RCC 7860 (cell line): ENCODE results near the gene TRABD2A.
"Not testable (repeated sequence)": the region's sequence is repeated elsewhere in the genome, so short reads cannot be mapped to it uniquely, and the experiment has no call there.

ENCODE experiments used
- DNase-seq: peaks from one replicate; pipeline ENCODE4 v3.0.0-alpha.2; 2015; ENCODE audit warnings: low spot score
- FAIRE-seq: peaks from 2 replicates; lab custom pipeline; 2012; peaks lifted over from hg19 to GRCh38; lab: Jason Lieb, UNC

Gene TRABD2A

DNA sequence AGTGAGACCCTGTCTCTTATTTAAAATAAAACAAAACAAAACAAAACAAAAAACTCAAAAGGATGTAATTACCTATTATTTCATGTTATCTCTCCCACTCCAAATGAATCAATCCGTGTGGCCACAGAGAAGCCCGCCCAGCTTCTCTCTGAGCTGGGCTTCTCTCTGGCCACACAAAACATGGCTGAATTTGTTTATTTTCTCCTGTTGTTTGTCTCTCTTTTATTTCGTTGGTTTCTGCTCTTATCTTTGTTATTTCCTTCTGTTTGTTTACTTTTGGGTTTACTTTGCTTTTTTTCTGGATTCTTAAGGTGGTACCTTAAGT is 1.5 kb upstream of the TRABD2A start:
- no peak for FAIRE-seq
- DNase-seq, result no peak

DNA sequence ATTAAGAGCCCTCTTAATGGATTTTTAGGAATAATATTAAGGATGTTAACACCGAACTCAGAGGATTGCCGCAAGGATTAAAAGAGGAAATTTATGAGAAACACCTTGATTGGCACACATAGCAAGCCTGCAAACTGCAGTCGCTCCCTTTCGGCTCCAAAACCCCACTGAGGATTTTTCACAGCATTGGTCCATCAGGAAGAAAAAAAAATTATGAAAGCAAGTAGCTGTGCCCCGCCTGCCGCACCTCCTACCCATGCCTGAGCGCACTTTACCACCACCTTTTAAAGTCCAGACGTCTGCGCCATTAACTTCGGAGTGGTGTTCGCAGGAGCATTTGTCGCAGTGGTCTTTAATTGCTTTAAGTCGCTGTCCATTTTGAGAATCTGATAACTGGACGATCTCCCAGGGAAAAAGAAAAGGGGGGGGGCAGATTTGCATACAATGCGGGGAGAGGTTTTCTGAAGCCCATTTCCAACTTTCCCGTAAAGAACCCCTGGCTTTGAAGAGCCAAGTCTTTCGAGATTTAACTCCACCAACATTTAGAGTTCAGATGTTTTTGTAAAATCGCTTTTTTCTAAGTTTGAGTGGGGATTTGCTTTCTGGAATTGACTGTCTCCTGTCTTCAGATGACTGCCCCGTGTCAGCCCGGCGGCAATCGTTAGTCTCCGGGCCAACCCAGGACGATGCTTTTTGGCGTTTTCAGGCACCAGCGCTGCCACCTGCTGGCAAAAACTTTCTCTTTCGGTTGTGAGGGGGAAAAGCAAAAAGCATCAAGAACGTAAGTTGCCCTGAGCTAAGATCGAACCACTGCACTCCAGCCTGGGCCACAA is 913 bp upstream of the TRABD2A start:
- FAIRE-seq (peak; percentile 51), DNase-seq (peak; percentile 52)

DNA sequence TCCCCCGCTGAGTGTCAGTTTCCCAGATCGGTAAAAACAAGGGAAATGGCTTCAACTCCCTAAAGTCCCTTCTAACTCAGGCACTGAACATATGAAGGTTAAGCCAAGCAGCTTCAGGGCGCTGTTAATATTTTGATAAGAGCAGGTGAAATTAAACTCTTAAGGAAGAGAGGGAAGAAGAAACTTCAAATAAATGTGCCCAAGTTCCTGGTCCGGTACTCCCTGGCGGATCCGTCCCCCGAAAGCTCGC is 564 bp downstream of the TRABD2A start:
- DNase-seq, result no peak
- no peak for FAIRE-seq

DNA sequence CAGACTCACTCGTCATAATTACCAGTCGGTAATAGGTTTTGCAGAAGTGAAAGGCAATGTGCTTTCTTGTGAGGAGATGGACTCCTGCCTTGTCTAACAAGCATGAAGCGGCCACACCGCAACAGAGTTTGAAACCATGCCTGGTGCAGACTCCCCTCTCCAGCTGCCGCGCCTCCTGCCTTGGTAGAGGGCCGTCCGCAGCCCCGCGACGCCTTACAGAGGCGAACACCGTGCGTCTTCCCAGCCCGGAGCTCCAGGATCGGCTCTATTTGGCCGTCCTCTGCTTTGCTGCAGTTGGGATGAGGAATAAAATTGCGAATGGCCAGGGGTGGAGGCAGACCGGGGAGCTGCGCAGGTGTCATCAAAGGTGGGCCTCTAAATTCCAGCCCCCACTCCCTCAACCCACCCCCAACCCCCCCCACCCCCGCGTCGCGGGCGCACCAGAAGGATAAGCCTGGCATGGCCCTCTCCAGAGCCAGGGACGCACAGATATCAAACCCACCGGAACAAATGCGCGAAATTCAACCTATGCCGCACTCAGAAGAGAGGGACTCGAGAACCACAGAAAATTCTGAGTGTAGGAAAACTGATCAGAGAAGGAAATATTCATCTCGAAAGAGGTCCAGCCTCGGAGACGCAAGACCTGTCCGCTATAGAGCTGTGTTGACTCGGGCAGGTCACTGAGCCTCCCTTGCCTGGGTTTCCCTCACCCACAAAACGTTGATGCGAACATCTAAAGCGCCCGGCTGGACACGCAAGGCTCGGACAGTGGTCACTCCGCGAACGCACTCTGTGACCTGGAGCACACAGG is 1.1 kb downstream of the TRABD2A start:
- no peak for DNase-seq
- no peak for FAIRE-seq

DNA sequence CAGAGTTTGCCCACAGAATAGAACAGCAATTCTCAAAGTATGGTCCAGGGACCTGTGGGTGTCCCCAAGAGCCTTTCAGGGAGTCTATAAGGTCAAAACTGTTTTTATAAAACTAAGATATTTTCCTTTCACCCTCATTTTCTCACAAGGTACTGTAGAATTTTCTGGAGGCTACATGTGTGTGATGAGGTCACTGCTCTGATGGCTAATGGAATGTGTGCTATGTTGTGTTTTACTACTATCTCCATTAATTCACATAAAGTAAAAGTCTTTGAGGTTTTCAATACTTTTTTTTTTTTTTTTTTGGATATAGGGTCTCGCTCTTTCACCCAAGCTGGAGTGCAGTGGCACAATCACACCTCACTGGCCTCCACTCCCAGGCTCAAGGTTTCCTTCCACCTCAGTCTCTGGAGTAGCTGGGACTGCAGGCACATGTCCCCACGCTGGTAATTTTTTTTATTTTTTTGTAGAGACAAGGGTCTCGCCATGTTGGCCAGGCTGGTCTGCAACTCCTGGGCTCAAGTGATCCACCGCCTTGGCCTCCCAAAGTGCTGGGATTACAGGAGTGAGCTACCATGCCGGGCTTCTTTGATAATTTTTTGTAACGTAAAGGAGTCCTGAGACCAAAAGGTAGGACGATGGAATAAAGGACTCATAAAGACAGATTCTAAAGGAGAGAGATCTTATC is 1.8 kb downstream of the TRABD2A start:
- FAIRE-seq (no peak), DNase-seq (no peak)

DNA sequence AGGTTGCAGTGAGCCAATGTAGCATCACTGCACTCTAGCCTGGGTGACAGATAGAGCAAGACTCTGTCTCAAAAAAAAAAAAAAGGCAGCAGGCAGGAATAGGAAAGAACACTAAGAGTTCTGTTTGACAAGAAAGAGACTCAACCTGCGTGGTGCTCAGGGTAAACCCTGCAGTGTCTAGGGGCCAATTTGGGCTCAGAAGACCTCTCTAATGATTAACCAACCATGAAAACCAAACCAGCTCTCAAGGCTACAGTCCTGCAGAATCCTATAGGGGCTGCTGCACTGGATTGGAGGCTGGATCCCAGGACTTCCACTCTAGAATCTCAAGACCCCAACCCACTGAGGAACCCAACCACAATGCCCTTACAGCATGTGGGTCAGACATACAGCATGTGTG is 2.4 kb downstream of the TRABD2A start:
- DNase-seq (no peak), FAIRE-seq (no peak)

DNA sequence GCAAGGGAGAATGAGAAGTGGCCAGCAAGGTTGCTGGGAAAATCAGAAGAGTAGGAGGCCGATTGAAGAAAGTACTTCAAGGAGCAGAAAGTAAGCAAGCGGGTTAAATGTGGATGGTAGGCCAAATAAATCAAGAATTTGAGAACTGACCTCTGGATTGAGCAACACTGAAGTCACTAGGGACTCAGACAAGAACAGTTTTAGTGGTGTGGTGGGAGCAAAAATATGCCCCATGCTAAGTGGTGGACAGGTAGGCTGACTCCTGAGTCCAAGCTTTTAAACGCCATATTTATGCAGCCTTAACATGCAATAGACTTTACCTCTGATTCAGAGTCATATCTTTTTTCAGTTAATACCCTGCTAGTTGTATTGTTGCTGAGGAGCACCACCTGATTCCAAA is 4.5 kb downstream of the TRABD2A start:
- FAIRE-seq (no peak), DNase-seq (no peak)

DNA sequence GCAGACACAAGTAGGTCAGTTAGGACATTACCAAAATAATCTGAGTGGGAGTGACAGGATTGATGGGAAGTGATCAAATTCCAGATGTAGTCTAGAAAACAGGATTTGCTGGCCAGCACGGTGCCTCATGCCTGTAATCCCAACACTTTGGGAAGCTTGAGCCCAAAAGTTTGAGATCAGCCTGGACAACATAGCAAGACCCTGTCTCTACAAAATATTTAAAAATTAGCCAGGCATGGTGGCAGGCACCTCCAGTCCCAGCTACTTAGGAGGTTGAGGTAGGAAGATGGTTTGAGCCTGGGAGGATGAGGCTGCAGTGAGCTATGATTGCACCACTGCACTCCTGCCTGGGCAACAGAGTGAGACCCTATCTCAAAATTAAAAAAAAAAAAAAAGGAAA is 5.3 kb downstream of the TRABD2A start:
- not testable (repeated sequence) for DNase-seq, FAIRE-seq

DNA sequence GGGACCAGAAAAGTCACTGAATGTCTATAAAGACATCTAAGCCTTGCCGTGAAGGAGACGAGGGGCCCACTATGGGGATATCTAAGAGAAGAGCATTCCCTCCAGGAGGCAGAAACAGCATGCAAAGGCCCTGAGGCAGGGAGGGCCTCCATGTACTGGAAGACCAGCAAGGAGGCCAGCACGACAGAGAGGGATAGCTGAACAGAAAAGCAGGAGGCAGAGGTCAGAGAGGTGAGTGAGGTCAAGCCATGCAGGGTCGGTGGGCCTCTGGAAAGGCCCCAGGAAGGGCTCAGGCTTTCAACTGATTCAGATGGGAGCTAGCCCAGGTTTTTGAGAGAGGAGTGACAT is 5.7 kb downstream of the TRABD2A start:
- FAIRE-seq (no peak), DNase-seq (no peak)

DNA sequence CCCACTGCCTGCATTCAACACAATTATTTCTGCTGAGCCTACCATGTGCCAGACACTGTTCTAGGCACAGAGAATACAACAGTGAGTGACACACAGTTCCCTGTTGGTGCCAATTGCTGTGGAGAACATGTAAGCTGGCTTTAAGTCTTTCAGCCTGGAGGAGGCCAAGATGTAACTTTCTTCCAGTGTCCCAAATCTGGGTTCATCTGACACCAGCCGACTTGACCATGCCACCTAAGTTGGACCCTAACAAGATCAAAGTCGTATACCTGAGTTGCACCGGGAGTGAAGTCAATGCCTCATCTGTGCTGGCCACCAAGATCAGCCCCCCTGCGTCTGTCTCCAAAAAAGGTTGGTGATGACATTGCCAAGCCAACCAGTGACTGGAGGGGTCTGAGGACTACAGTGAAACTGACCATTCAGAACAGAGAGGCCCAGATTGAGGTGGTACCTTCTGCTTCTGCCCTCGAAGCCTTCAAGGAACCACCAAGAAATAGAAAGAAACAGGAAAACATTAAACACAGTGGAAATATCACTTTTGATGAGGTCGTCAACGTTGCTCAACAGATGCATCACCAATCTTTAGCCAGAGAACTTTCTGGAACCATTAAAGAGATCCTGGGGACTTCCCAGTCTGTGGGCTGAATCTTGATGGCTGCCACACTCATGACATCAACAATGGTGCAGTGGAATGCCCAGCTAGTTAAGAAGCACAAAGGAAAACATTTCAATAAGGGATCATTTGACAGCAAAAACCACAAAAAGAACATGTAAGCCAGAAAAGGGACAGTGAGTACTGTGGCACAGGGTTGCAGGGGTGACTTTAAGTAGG is 6.3 kb downstream of the TRABD2A start:
- FAIRE-seq (no peak), DNase-seq (no peak)

DNA sequence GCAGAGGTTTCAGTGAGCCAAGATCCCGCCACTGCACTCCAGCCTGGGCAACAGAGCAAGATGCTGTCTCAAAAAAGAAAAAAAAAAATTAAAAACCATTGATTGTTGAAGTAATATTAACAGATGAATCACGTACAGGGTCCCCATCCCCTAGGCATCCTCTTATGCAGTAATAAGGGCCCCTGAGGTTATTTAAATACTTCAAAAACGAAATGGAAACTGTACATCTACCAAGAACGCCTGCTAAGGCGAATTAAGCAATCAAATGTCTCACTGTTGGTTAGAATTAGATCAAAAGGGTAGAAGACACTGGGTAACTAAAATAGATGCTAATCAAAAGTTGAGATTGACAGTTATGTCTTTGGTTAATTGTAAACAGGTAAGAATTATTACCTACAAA is 7.5 kb downstream of the TRABD2A start:
- no peak for DNase-seq
- no peak for FAIRE-seq

DNA sequence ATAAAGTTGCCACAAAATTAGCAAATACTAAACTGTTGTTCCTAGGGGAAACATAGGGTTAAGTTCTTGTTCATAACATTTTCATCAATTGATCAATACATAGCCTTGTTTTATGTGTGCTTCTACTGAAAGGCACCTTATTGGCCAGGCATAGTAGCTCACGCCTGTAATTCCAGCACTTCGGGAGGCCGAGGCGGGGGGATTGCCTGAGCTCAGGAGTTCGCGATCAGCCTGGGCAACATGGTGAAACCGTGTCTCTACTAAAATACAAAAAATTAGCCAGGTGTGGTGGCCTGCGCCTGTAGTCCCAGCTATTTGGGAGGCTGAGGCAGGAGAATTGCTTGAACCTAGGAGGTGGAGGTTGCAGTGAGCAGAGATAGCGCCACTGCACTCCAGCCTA is 8.2 kb downstream of the TRABD2A start:
- not testable (repeated sequence) for FAIRE-seq, DNase-seq

DNA sequence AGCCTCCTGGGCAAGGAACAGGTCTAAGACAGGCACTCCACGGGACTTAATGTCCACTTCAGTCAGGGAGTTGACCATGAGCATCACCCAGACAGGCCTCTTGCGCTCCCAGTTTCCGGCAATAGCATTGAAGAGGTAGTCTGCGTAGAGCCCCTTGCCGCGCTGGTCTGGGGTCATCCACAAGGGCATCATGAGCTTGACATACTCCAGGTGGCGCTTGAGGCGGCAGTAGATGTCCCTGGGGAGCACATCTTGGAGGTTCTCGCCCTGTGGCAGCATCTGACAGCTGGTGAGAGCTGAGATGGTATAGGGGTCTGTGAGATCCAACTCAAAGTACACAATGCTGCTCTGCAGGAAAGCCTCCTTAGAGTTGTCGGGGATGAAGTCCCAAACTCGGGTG is 10.6 kb downstream of the TRABD2A start:
- no peak for DNase-seq

DNA sequence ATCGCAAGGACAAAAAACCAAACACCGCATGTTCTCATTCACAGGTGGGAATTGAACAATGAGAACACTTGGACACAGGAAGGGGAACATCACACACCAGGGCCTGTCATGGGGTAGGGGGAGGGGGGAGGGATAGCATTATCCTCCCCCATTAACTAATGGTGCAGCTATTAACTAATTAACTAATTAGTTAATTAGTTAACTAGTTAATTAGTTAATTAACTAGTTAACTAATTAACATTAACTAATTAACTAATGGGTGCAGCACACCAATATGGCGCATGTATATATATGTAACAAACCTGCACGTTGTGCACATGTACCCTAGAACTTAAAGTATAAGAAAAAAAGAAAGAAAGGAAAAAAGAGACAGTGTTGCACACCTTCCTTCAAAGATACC is 12.6 kb downstream of the TRABD2A start:
- not testable (repeated sequence) for DNase-seq, FAIRE-seq

More for the DNA sequence above, 10.6 kb downstream of the TRABD2A start:
- FAIRE-seq, result no peak

DNA sequence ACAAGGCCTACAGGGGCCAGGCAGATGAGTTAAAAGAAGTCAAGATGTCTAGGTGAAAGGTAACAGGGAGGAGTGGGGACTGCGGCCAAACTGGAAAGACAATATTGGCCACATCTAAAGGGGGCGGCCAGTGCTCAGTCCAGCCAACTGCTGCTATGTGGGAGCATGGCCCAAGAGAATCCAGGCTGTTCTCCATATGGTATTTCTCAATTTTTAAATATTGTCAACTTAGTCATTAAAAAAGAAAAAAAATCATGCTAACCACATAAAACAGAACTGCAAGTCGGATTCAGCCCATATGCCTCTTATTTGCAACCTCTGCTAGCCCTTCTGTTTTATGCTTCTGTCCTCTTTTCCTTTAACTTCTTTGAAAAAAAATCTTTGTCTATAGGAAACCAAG is 14.8 kb downstream of the TRABD2A start:
- no peak for FAIRE-seq
- no peak for DNase-seq

DNA sequence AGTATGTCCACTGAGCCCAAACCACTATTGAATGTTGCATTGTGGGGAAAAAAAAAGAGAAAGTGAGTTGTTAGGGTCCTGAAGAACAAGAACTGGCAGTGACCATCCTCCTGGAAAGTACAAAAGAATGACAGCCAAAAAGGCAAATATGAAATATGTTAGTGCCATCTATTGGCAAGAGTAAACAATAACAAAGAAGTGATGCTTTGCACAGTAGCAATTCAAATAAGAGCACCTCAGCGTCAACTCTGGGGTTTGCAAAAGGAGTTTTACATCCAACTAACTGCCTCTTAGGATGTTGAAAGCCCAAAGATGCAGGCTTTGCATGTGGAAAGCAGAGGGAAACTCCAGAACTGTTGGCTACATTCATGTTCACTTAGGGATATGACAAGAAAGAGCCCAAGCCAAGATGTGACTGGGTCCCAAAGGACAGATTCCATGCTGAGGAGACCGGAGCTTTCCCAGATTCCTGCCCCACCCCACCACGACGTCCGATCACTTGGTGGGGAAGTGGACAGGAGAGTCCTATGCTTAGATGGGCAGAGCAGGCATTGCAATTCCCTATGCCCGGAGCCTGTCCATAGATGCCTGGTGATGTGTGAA is 15.6 kb downstream of the TRABD2A start:
- no peak for FAIRE-seq
- DNase-seq, result peak; percentile 32

DNA sequence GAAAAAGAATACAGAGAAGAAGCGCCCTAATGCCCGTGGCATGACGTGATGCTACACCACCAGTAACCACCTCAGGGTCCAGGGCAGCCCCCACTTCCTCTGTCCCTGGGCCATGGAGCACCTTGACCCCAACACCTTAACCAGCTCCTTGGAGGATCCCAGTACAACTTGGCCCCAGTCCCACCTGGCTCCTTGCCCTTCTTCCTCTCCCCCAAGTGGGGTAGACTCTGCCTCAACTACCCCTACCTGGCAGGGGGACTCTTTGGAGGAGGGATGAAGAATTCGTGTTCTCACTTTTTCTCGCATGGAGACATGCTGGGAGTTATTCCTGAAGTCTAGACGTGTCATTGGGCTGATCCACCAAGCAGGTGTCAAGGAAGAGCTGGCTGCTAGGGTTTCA is 18.9 kb downstream of the TRABD2A start:
- FAIRE-seq, result no peak
- no peak for DNase-seq

DNA sequence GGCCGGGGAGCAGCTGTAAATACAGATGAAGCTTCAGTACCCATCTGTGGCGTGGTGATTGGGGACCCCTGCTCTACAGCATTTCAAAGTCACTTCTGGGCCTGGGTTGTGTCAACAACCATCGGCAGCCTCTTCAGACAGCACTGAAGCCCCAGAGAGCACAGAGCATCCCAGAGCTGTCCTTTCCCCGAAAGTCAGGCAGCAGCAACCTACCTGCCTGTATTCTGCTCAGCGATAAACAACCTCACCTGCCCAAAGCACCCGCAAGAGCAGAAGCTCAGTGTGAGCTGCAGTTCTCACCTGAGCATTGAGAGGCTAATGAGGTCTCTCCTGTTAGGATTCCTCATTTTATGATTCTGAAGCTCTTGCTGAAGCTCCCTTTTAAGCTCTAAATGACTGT is 19.3 kb downstream of the TRABD2A start:
- DNase-seq, result no peak
- FAIRE-seq, result no peak

DNA sequence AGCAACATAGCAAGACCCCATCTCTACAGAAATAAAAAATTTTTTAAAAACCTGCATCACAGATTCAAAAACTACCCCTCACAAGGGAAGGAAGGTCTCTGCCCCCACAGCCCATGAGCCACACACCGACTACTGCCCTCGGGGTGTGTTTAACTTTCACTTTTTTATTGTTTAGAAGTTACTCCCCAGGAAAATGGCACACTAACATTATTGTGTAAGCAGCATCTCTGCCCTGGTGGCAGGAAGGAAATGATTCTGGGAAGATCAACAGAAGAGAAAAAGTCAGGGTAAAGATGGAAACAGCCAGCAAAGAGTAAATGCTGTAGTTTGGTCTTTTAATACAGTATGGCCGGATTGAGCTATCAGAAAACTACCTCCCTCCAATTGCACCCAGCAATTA is 21.9 kb downstream of the TRABD2A start:
- no peak for FAIRE-seq
- no peak for DNase-seq

DNA sequence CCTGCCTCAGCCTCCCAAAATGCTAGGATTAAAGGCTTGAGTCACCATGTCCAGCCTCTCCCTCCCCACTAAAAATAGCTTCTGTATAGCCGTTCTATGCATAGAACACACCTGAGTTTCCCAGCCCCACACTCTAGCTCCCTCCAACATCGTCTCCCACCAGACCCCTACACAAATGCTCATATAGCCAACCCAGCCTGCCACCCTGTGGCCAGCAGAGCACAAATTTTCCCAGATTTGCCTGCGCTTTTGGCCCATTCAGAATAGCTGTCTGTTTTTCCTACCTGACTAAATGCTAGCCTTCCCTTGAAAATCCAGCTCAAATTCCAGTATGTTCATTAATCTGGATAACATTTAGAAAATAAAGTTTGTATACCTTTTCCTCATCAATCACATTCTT is 22.8 kb downstream of the TRABD2A start:
- DNase-seq (no peak), FAIRE-seq (no peak)

DNA sequence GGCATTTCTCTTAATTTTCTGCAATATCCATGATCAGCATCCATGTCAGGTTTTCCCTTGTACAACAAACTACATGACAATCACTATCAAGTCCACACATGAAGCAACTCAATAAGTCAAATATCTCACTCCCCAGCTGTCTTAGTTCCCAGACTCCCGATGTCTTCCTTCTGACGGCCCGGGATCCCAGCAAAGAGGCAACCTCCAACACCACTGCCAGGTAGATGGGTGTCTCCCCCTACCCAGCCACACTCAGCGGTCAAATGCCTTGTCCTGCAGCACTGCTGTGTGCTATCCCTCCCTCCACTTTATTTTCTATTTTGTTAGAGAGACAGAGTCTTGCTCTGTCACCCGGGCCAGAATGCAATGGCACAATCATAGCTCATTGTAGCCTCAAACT is 23.3 kb downstream of the TRABD2A start:
- DNase-seq (no peak), FAIRE-seq (no peak)
